Measurements from ENCODE around the gene MRPL37.
"Not testable (repeated sequence)": the region's sequence is repeated elsewhere in the genome, so short reads cannot be mapped to it uniquely, and the experiment has no call there.

MRPL37 gene

GRCh38 chr1:54172614-54173599 is 27.1 kb upstream of the MRPL37 start:
- DNase-seq: no peak

GRCh38 chr1:54173681-54174080 is 26.3 kb upstream of the MRPL37 start:
- no peak for DNase-seq

GRCh38 chr1:54174106-54174505 is 25.9 kb upstream of the MRPL37 start:
- no peak for DNase-seq

- DNase-seq: no peak
Observed at GRCh38 chr1:54176621-54177327, 23.2 kb upstream of the MRPL37 start.

- no peak for DNase-seq
Observed at GRCh38 chr1:54177726-54178125, 22.2 kb upstream of the MRPL37 start.

- DNase-seq: no peak
Observed at GRCh38 chr1:54178296-54179070, 21.5 kb upstream of the MRPL37 start.

- DNase-seq: no peak
Observed at GRCh38 chr1:54180701-54181360, 19.1 kb upstream of the MRPL37 start.

- no peak for DNase-seq
Observed at GRCh38 chr1:54186056-54186455, 13.9 kb upstream of the MRPL37 start.

- no peak for DNase-seq
Observed at GRCh38 chr1:54188291-54188690, 11.7 kb upstream of the MRPL37 start.

- no peak for DNase-seq
Observed at GRCh38 chr1:54190526-54190925, 9.4 kb upstream of the MRPL37 start.

- DNase-seq: no peak
Observed at GRCh38 chr1:54191525-54191924, 8.4 kb upstream of the MRPL37 start.

- no peak for DNase-seq
Observed at GRCh38 chr1:54193453-54193852, 6.5 kb upstream of the MRPL37 start.

GRCh38 chr1:54199151-54199764 is 709 bp upstream of the MRPL37 start:
- no peak for DNase-seq

- DNase-seq: no peak
Observed at GRCh38 chr1:54200519-54200997, 591 bp downstream of the MRPL37 start.

- no peak for DNase-seq
Observed at GRCh38 chr1:54204199-54204598, 4.2 kb downstream of the MRPL37 start.

GRCh38 chr1:54207287-54207686 is 7.3 kb downstream of the MRPL37 start:
- DNase-seq: no peak

GRCh38 chr1:54207896-54208295 is 7.9 kb downstream of the MRPL37 start:
- DNase-seq: not testable (repeated sequence)

GRCh38 chr1:54212872-54213271 is 12.9 kb downstream of the MRPL37 start:
- no peak for DNase-seq

- DNase-seq: no peak
Observed at GRCh38 chr1:54215523-54215922, 15.6 kb downstream of the MRPL37 start.

GRCh38 chr1:54218883-54219687 is 19.1 kb downstream of the MRPL37 start:
- DNase-seq: no peak

- DNase-seq: no peak
Observed at GRCh38 chr1:54219688-54220003, 19.7 kb downstream of the MRPL37 start.
